Astrocyte of the spinal cord (primary cell): Measurements from ENCODE around the gene ID2.

Experiments
- DNase-seq: peaks from one replicate; pipeline ENCODE4 v3.0.0; 2011; ENCODE audit warnings: low read depth, low spot score
- H3K4me3 ChIP-seq: 2 replicates; pipeline ENCODE4 v1.5.1; 2011; ENCODE audit warnings: low read depth, mild to moderate bottlenecking, low read length, moderate library complexity
- in situ Hi-C: cut with HindIII; loops from 2 replicates; pipeline ENCODE4 v1.10.0; 2017; ENCODE audit warnings: low sequenced_read_pairs
- TF ChIP-seq, protein P1 (sequence below): IDR thresholded peaks from 2 replicates; pipeline ENCODE4 v1.5.1; 2012; ENCODE audit warnings: low read depth, mild to moderate bottlenecking, low read length, inconsistent platforms

Gene ID2

DNA sequence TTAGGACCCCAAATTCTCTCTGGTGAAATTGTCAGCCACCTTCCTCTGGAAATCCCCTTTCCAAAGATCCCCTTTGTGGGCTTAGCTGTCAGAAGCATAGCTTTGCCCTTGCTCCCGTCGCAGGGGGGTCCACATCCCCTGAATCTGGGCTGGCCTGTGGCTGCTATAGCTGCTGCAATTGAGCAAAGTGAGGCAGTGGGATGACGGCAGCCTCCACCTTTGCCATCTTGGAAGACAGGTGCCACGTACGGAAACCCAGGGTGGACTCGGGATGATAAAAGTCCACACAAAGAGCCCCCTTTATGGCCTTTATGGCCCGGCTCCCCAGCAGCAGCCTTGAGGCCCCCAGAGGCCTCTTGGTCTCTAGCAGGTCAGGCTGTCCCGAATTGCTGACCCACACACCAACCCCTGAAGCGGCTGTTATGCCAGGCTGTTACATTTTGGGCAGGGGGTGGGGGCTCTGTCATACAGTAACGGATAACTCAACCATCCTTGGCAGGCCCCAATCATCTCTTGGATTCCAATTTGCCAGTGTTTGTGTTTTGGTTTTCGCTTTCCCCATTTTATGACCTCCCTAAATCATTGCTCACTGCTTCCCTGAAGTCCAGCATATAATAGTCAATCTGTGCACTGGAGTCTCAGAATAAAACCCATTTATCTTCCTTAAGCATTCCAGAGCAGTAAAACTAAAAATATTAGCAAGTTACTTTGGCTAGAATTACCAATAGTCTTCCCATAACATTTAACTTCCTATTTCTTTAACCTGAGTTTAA lies 33.2 kb upstream of the ID2 start:
- DNase-seq, result no peak
- no peak overlapping the region for H3K4me3 ChIP-seq
- TF ChIP-seq, protein P1, sequence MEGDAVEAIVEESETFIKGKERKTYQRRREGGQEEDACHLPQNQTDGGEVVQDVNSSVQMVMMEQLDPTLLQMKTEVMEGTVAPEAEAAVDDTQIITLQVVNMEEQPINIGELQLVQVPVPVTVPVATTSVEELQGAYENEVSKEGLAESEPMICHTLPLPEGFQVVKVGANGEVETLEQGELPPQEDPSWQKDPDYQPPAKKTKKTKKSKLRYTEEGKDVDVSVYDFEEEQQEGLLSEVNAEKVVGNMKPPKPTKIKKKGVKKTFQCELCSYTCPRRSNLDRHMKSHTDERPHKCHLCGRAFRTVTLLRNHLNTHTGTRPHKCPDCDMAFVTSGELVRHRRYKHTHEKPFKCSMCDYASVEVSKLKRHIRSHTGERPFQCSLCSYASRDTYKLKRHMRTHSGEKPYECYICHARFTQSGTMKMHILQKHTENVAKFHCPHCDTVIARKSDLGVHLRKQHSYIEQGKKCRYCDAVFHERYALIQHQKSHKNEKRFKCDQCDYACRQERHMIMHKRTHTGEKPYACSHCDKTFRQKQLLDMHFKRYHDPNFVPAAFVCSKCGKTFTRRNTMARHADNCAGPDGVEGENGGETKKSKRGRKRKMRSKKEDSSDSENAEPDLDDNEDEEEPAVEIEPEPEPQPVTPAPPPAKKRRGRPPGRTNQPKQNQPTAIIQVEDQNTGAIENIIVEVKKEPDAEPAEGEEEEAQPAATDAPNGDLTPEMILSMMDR, result no peak
- in situ Hi-C loops, result no loop called here

- in situ Hi-C loops, result no loop called here
- TF ChIP-seq, protein P1, result no peak
- no peak for DNase-seq
- no peak overlapping the region for H3K4me3 ChIP-seq
Measured at GRCh38 chr2:8649718-8650117, 32.1 kb upstream of the ID2 start.

GRCh38 chr2:8650256-8650655 lies 31.6 kb upstream of the ID2 start:
- no peak for DNase-seq
- TF ChIP-seq, protein P1, result no peak
- in situ Hi-C loops, result no loop called here

DNA sequence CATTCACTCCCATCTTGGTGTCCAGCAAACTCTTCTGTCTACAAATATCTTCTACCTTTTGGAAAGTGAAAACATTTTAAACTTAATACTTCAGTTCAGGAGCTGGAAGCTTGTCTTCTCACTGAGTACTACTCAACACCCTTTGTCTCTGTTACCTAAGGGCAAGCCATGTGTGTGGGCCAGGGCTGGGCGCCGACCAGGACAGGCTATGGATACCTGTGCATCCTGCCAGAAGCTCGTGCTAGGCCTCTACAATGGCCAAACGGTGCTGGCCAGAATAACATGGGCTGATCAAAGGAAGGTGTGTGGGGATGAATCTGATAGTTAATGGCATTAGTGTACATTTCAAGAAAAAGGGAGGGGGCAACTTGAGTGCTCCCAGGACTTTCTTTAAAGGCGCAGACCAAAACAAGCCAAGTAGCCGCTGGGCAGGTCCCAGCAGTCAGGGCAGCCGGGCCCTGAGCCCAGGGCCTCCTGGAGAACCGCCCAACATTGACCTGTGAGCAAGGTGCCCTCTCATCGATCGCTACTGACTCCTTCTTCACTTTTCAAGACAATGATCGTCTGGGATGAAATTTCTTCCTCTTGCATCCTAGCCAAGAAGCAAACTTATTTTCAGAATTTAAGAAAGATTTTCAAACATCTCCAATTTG lies 29.0 kb upstream of the ID2 start:
- in situ Hi-C loops, result no loop called here
- TF ChIP-seq, protein P1, result no peak
- no peak overlapping the region for H3K4me3 ChIP-seq
- no peak for DNase-seq

More at GRCh38 chr2:8650256-8650655, 31.6 kb upstream of the ID2 start:
- H3K4me3 ChIP-seq, result no peak overlapping the region

DNA sequence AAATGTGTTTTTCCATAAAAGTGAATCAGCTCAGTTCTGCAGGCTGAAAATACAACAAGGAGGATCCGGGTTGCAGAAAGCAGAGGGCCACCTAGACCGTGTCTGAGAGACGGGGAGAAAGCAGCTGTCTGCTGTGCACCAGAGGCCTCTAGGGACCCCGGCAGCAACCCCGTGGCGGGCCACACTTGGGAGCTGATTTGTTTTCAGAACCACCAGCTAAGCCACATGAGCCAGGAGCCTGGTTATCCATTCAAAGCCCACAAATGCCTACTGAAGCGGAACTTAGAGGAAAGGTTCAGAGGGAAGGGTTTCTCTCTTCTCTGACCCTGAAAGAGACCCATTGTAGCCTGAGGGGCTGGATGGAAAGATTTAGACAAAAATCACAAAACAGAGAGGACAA lies 28.4 kb upstream of the ID2 start:
- no peak for DNase-seq
- in situ Hi-C loops, result no loop called here
- TF ChIP-seq, protein P1, result no peak
- no peak overlapping the region for H3K4me3 ChIP-seq

DNA sequence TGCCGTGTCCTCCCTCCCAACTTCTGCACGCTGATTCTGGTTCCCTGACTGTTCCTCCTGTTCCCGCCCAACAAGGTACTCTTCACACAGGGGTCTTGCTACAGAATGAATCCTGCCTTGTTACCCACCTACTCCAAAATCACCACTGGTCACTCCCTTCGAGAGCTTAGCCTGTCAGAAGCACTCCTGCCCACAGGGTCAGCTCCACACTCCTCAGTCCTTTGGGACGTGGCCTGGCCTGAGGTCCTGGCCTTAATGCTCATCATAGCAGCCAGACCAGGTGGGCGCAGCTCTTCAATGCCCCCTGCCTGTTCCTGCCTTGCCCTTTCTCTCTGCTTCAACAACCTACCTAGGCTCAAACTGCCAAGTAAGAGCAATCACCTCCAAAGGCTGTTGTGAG lies 27.8 kb upstream of the ID2 start:
- no peak overlapping the region for H3K4me3 ChIP-seq
- no peak for DNase-seq
- TF ChIP-seq, protein P1, result no peak
- in situ Hi-C loops, result no loop called here
